Measurements from ENCODE around the gene GPATCH8.

DNA sequence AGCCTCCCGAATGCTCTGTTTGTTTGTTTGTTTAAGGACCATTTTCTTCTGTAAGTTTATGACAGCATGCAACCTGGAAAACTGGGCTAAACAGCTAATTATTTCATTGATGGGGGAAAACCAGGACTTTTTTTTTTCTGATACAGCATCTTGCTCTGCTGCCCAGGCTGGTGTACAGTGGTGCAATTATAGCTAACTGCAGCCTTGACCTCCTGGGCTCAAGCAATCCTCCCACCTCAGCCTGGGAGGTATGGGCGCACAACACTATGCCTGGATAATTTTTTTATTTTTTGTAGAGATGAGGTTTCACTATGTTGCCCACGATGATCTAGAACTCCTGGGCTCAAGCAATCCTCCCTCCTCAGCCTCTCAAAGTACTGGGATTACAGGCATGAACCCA, 37.3 kb downstream of the GPATCH8 start:
- TF ChIP-seq, protein P1, sequence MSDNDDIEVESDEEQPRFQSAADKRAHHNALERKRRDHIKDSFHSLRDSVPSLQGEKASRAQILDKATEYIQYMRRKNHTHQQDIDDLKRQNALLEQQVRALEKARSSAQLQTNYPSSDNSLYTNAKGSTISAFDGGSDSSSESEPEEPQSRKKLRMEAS (IDR thresholded peaks at IDR 0.05; ENCODE audit: low read depth, low read length): no peak
- no peak for TF ChIP-seq HCFC1 (IDR thresholded peaks at IDR 0.05; ENCODE audit: low read length)
- TF ChIP-seq, protein P2, sequence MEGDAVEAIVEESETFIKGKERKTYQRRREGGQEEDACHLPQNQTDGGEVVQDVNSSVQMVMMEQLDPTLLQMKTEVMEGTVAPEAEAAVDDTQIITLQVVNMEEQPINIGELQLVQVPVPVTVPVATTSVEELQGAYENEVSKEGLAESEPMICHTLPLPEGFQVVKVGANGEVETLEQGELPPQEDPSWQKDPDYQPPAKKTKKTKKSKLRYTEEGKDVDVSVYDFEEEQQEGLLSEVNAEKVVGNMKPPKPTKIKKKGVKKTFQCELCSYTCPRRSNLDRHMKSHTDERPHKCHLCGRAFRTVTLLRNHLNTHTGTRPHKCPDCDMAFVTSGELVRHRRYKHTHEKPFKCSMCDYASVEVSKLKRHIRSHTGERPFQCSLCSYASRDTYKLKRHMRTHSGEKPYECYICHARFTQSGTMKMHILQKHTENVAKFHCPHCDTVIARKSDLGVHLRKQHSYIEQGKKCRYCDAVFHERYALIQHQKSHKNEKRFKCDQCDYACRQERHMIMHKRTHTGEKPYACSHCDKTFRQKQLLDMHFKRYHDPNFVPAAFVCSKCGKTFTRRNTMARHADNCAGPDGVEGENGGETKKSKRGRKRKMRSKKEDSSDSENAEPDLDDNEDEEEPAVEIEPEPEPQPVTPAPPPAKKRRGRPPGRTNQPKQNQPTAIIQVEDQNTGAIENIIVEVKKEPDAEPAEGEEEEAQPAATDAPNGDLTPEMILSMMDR (IDR thresholded peaks at IDR 0.05 in 2 of 3, conservative IDR thresholded peaks at IDR 0.05 in 1 of 3; ENCODE audit: control insufficient read depth in 2 of 3, extremely low read depth in 1 of 3, insufficient read depth in 1 of 3, low read depth in 3 of 3, low read length in 3 of 3): no peak
- no peak for TF ChIP-seq IKZF1 (conservative IDR thresholded peaks at IDR 0.05)
- no peak for TF ChIP-seq ZNF217 (IDR thresholded peaks at IDR 0.05)
- TF ChIP-seq EP300 (IDR thresholded peaks at IDR 0.05; ENCODE audit: borderline replicate concordance in 1 of 2, control insufficient read depth in 1 of 2, low read depth in 2 of 2, low read length in 2 of 2): no peak
- no peak for TF ChIP-seq EZH2 (IDR thresholded peaks at IDR 0.05; ENCODE audit: borderline replicate concordance, control insufficient read depth, low read depth, low read length)
- TF ChIP-seq FOS (IDR thresholded peaks at IDR 0.05; ENCODE audit: borderline replicate concordance, extremely low read depth, insufficient read length): no peak
- TF ChIP-seq POLR2AphosphoS5 (IDR thresholded peaks at IDR 0.05; ENCODE audit: low read length): no peak
- TF ChIP-seq RFX5 (IDR thresholded peaks at IDR 0.05; ENCODE audit: low read depth, low read length): no peak
- no peak for TF ChIP-seq CHD4 (IDR thresholded peaks at IDR 0.05)
- TF ChIP-seq POLR2A (IDR thresholded peaks at IDR 0.05; ENCODE audit: low read depth, low read length): no peak
- TF ChIP-seq ZSCAN29 (IDR thresholded peaks at IDR 0.05): no peak

All from GM12878 (cell line).